CD14-positive monocyte (primary cell): ENCODE measurements around the gene RREB1. TPM values are rescaled to one million over a fixed set of nuclear protein-coding genes. Genes with fewer than 3 reads are reported as not detected.

Experiments used
- DNase-seq, 3 donors: peaks; one replicate each; pipeline ENCODE4 v3.0.0-alpha.2; 2011 to 2022
- H2AFZ ChIP-seq: 2 replicates; pipeline ENCODE4 v1.6.0; 2012; ENCODE audit warnings: mild to moderate bottlenecking, low read depth, low read length, inconsistent platforms; ENCODE audit not compliant: insufficient read depth, poor library complexity, severe bottlenecking
- H3K27ac ChIP-seq, 2 donors: 1 replicate in 1 of 2; 2 replicates in 1 of 2; pipeline ENCODE4 v1.5.1; 2012 to 2013; ENCODE audit warnings: low read length in 2 of 2, control low read depth in 1 of 2, inconsistent platforms in 1 of 2, low read depth in 1 of 2, mild to moderate bottlenecking in 1 of 2
- H3K27me3 ChIP-seq, 2 donors: one replicate each; pipeline versions ENCODE4 v1.6.0 to v1.6.1; 2011 to 2013; ENCODE audit warnings: low read length in 2 of 2; ENCODE audit not compliant: control insufficient read depth in 2 of 2, insufficient read depth in 2 of 2
- H3K36me3 ChIP-seq, 2 donors: replicated peaks in 1 of 2; 1 replicate in 1 of 2; 2 replicates in 1 of 2; pipeline versions ENCODE4 v1.5.1 to v1.6.1; 2012 to 2013; ENCODE audit warnings: low read length in 2 of 2, control low read depth in 1 of 2, inconsistent platforms in 1 of 2, mild to moderate bottlenecking in 1 of 2; ENCODE audit not compliant: insufficient read depth in 2 of 2, control insufficient read depth in 1 of 2
- H3K4me1 ChIP-seq, 2 donors: 1 replicate in 1 of 2; 2 replicates in 1 of 2; pipeline versions ENCODE4 v1.5.1 to v1.6.1; 2012 to 2013; ENCODE audit warnings: low read length in 2 of 2, control low read depth in 1 of 2, inconsistent platforms in 1 of 2, mild to moderate bottlenecking in 1 of 2, moderate library complexity in 1 of 2; ENCODE audit not compliant: insufficient read depth in 2 of 2, control insufficient read depth in 1 of 2
- H3K4me2 ChIP-seq: replicated peaks from 2 replicates; pipeline ENCODE3; 2012; ENCODE audit warnings: low read length, moderate library complexity, mild to moderate bottlenecking; ENCODE audit not compliant: poor library complexity, severe bottlenecking; ENCODE audit errors: extremely low read depth
- H3K4me3 ChIP-seq, 3 experiments: fragments of 200-600 bp in 1 of 3; sonication (generic) in 1 of 3; replicated peaks in 1 of 3; 1 replicate in 2 of 3; 2 replicates in 1 of 3; pipeline ENCODE4 v1.5.1; 2011 to 2013; ENCODE audit warnings: low read length in 3 of 3, mild to moderate bottlenecking in 3 of 3, control low read depth in 2 of 3, low read depth in 2 of 3, inconsistent platforms in 1 of 3, moderate library complexity in 1 of 3
- H3K79me2 ChIP-seq: 2 replicates; pipeline ENCODE4 v1.6.0; 2012; ENCODE audit warnings: mild to moderate bottlenecking, control low read depth, inconsistent platforms, low read length, moderate library complexity; ENCODE audit not compliant: insufficient read depth
- H3K9ac ChIP-seq: 2 replicates; pipeline ENCODE4 v1.6.0; 2017; ENCODE audit warnings: low read length, mild to moderate bottlenecking; ENCODE audit not compliant: insufficient read depth, poor library complexity, severe bottlenecking
- H3K9me3 ChIP-seq, 2 donors: replicated peaks in 1 of 2; 1 replicate in 1 of 2; 2 replicates in 1 of 2; pipeline versions ENCODE4 v1.5.1 to v1.6.1; 2012 to 2013; ENCODE audit warnings: low read length in 2 of 2, control low read depth in 1 of 2; ENCODE audit not compliant: control insufficient read depth in 1 of 2, insufficient read depth in 1 of 2
- H4K20me1 ChIP-seq: 2 replicates; pipeline ENCODE4 v1.6.0; 2012; ENCODE audit warnings: mild to moderate bottlenecking, low read length, control low read depth, moderate library complexity; ENCODE audit not compliant: insufficient read depth
- H3K27ac Mint-ChIP-seq, 7 donors: one replicate each; pipeline ENCODE4 v1.8.0; 2020; ENCODE audit warnings: mild to moderate bottlenecking in 7 of 7, mixed read lengths in 7 of 7, moderate library complexity in 6 of 7, inconsistent platforms in 2 of 7
- H3K27me3 Mint-ChIP-seq, 3 donors: one replicate each; pipeline ENCODE4 v1.8.0; 2021 to 2022; ENCODE audit warnings: low read depth in 3 of 3, mild to moderate bottlenecking in 3 of 3, mixed read lengths in 3 of 3, moderate library complexity in 3 of 3, inconsistent platforms in 1 of 3
- H3K36me3 Mint-ChIP-seq, 2 donors: one replicate each; pipeline ENCODE4 v1.8.0; 2020; ENCODE audit warnings: mixed read lengths in 2 of 2, inconsistent platforms in 1 of 2, mild to moderate bottlenecking in 1 of 2
- H3K4me1 Mint-ChIP-seq: one replicate; pipeline ENCODE4 v1.8.0; 2020; ENCODE audit warnings: mild to moderate bottlenecking, mixed read lengths
- H3K4me3 Mint-ChIP-seq, 2 donors: one replicate each; pipeline ENCODE4 v1.8.0; 2020; ENCODE audit warnings: mild to moderate bottlenecking in 2 of 2, mixed read lengths in 2 of 2, moderate library complexity in 1 of 2
- H3K9me3 Mint-ChIP-seq, 7 donors: one replicate each; pipeline ENCODE4 v1.8.0; 2020 to 2022; ENCODE audit warnings: mixed read lengths in 7 of 7, mild to moderate bottlenecking in 6 of 7, moderate library complexity in 6 of 7, inconsistent platforms in 2 of 7
- CTCF ChIP-seq: fragments of 200-600 bp; IDR thresholded peaks from one replicate; pipeline ENCODE4 v1.8.0; 2022; ENCODE audit warnings: antibody characterized with exemption, mild to moderate bottlenecking
- WGBS: methylation state at CpG from one replicate; pipeline ENCODE4 v1.1.5; 2013; ENCODE audit warnings: missing lambda C conversion rate; ENCODE audit not compliant: insufficient coverage; 5-methylcytosine and 5-hydroxymethylcytosine counted together
- intact Hi-C, 2 donors: fragments of 100-400 bp; cut with micrococcal nuclease; formaldehyde crosslinking; loops; one replicate each; pipeline versions ENCODE4 v1.15.0 to v1.15.1; 2023
- polyA plus RNA-seq, 3 donors: library from polyadenylated mRNA; depleted of rRNA in 1 of 3; unstranded in 2 of 3; stranded (reverse) in 1 of 3; fragments of 300-500 nt in 2 of 3; fragments of >200 nt in 1 of 3; fragmentation: Illumina TruSeq in 2 of 3; gene quantifications; 1 replicate in 2 of 3; 2 replicates in 1 of 3; pipeline ENCODE4 v1.2.3, GENCODE V29; 2012 to 2021

RREB1 gene
- polyA plus RNA-seq, 3 donors = 2.1 to 15.3 (median 5.6) TPM

DNA sequence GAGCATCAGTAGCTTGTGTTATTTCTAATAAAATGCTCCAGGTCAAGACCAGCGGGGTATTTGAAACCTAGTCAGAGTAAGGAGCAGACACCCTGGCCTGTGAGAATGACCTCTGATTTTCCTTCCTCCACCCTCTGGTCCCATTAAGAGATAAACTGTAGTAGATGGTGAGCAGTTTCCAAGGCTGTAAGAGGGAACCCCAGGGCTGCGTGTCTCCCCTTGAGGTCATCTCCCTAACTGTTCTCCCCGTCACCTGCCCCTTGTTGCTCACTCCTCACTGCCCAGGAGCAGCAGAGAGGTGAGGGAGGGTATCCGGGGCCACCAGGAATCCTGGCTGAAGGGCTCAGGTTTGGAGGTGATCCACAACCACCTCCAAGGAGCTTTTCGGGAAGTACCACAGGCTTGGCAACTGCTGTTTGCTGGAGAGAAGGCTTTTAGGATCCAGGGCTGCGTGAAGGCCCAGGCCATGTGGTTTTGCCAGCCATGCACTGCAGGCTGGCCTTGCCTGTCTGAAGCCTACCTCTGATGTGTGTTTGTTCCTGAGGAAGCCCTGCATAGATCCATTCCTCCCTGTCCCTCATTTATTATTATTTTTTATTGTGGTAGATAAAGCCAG is 62.5 kb downstream of the RREB1 start:
- no peaks in the 10 kb centered on the region for H3K9me3 ChIP-seq
- H3K9ac ChIP-seq = no peak overlapping the region
- no peak overlapping the region for H3K4me3 ChIP-seq
- H2AFZ ChIP-seq = no peak overlapping the region
- Mint-ChIP-seq H3K36me3 (peaks cover 4 to 6% of the 10 kb centered on the region in 2 donors), H3K9me3 (peaks cover 0 to 2% (median 0%) of the 10 kb centered on the region in 7 donors), H3K27ac (peak overlapping the region in 6 of 7 donors; percentile 40 to 81 (median 63)), H3K27me3 (peaks cover 0 to 4% (median 0%) of the 10 kb centered on the region in 3 donors), H3K4me1 (peaks cover 59% of the 10 kb centered on the region), H3K4me3 (no peak overlapping the region)
- H3K4me1 ChIP-seq = peaks cover 45% of the 10 kb centered on the region in 2 donors
- DNase-seq = no peak
- 88% methylated on average over 3 of the region's 6 CpGs for WGBS
- H3K27me3 ChIP-seq = no peaks in the 10 kb centered on the region
- peak overlapping the region in 1 of 2 donors; percentile 77 for H3K27ac ChIP-seq
- intact Hi-C loops = no loop called here
- no peak for TF ChIP-seq CTCF
- H3K79me2 ChIP-seq = peaks cover 100% of the 10 kb centered on the region
- H3K4me2 ChIP-seq = no peak overlapping the region
- H3K36me3 ChIP-seq = no peaks in the 10 kb centered on the region
- peaks cover 98% of the 10 kb centered on the region for H4K20me1 ChIP-seq

DNA sequence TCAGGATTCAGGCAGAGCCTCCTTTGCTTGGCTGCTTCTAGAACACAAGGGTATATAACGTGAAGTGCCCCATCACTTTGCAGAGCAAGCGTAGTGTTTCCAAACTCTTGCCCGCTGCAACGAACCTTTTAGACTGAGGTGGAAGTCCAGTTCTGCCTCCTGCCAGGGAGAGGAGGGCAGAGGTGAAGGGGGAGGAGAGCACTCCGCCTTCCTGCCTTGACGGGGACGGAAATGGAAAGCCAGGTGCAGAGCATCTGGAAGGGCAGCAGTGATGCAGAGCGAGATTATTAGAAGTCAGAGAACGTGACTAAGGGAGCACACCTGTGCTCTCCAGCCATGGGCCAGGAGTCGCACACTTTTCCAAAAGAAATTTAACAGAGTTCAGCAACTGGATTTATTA is 63.4 kb downstream of the RREB1 start:
- Histone ChIP-seq H3K4me3 (no peak overlapping the region), H2AFZ (no peak overlapping the region), H3K4me1 (peaks cover 36% of the 10 kb centered on the region in 2 donors), H3K9ac (no peak overlapping the region), H3K27me3 (no peaks in the 10 kb centered on the region), H4K20me1 (peaks cover 98% of the 10 kb centered on the region), H3K4me2 (no peak overlapping the region), H3K79me2 (peaks cover 100% of the 10 kb centered on the region), H3K36me3 (peaks cover 0 to 2% of the 10 kb centered on the region in 2 donors), H3K9me3 (no peaks in the 10 kb centered on the region), H3K27ac (peak overlapping the region in 1 of 2 donors; percentile 77)
- intact Hi-C loops = no loop called here
- peaks cover 51% of the 10 kb centered on the region for H3K4me1 Mint-ChIP-seq
- H3K36me3 Mint-ChIP-seq = peaks cover 5 to 7% of the 10 kb centered on the region in 2 donors
- no peak for DNase-seq
- peaks cover 0 to 2% (median 0%) of the 10 kb centered on the region in 7 donors for H3K9me3 Mint-ChIP-seq
- H3K27ac Mint-ChIP-seq = peak overlapping the region in 5 of 7 donors; percentile 45 to 76 (median 64)
- no peak for TF ChIP-seq CTCF
- H3K27me3 Mint-ChIP-seq = peaks cover 0 to 1% (median 0%) of the 10 kb centered on the region in 3 donors
- WGBS = 86% methylated on average over 9 of the region's 10 CpGs
- H3K4me3 Mint-ChIP-seq = no peak overlapping the region
